WI38 (cell line): ENCODE data around the gene APOBEC3B.

Source experiments
- H3K4me3 ChIP-seq: 2 replicates; pipeline ENCODE4 v1.5.1; 2011; ENCODE audit warnings: low read depth, mild to moderate bottlenecking, control low read depth, low read length
- CTCF ChIP-seq: IDR thresholded peaks from 2 replicates; pipeline ENCODE4 v1.5.1; 2012; ENCODE audit warnings: low read depth, mild to moderate bottlenecking, control low read depth, low read length

The APOBEC3B gene

GRCh38 chr22:38964306-38964705, 17.8 kb upstream of the APOBEC3B start:
- H3K4me3 ChIP-seq, result no peak overlapping the region

GRCh38 chr22:38964989-38965388, 17.2 kb upstream of the APOBEC3B start:
- no peak overlapping the region for H3K4me3 ChIP-seq
- TF ChIP-seq CTCF, result no peak

More at GRCh38 chr22:38964306-38964705, 17.8 kb upstream of the APOBEC3B start:
- TF ChIP-seq CTCF, result no peak

- TF ChIP-seq CTCF, result no peak
- no peak overlapping the region for H3K4me3 ChIP-seq
These were observed 16.4 kb upstream of the APOBEC3B start for GRCh38 chr22:38965614-38966379.

- H3K4me3 ChIP-seq, result no peak overlapping the region
- TF ChIP-seq CTCF, result no peak
These were observed 15.8 kb upstream of the APOBEC3B start for GRCh38 chr22:38966380-38966702.

- no peak overlapping the region for H3K4me3 ChIP-seq
- no peak for TF ChIP-seq CTCF
These were observed 15.2 kb upstream of the APOBEC3B start for GRCh38 chr22:38966942-38967341.

GRCh38 chr22:38967451-38968450, 14.4 kb upstream of the APOBEC3B start:
- H3K4me3 ChIP-seq, result no peak overlapping the region
- TF ChIP-seq CTCF, result no peak

- no peak for TF ChIP-seq CTCF
- H3K4me3 ChIP-seq, result no peak overlapping the region
These were observed 13.3 kb upstream of the APOBEC3B start for GRCh38 chr22:38968801-38969200.
